Mucosa of rectum (tissue), 2 donors: Measurements from ENCODE around the gene UPF2.

Source experiments
- H3K27ac ChIP-seq, 2 donors: one replicate each; pipeline ENCODE4 v1.7.0; 2013; ENCODE audit warnings: inconsistent platforms in 2 of 2, low read depth in 2 of 2, low read length in 2 of 2
- H3K27me3 ChIP-seq, 2 donors: one replicate each; pipeline ENCODE4 v1.7.0; 2013; ENCODE audit warnings: low read length in 2 of 2; ENCODE audit not compliant: control insufficient read depth in 2 of 2, insufficient read depth in 2 of 2
- H3K36me3 ChIP-seq, 2 donors: one replicate each; pipeline ENCODE4 v1.7.0; 2013; ENCODE audit warnings: low read length in 2 of 2; ENCODE audit not compliant: control insufficient read depth in 2 of 2, insufficient read depth in 2 of 2
- H3K4me1 ChIP-seq, 2 donors: one replicate each; pipeline ENCODE4 v1.7.0; 2013; ENCODE audit warnings: low read length in 2 of 2, mild to moderate bottlenecking in 1 of 2; ENCODE audit not compliant: control insufficient read depth in 2 of 2, insufficient read depth in 2 of 2
- H3K4me3 ChIP-seq, 2 donors: one replicate each; pipeline ENCODE4 v1.7.0; 2013; ENCODE audit warnings: low read length in 2 of 2
- H3K9ac ChIP-seq, 2 donors: one replicate each; pipeline ENCODE4 v1.7.0; 2013; ENCODE audit warnings: low read length in 2 of 2, low read depth in 1 of 2, mild to moderate bottlenecking in 1 of 2
- H3K9me3 ChIP-seq, 2 donors: one replicate each; pipeline ENCODE4 v1.7.0; 2013; ENCODE audit warnings: low read length in 2 of 2; ENCODE audit not compliant: control insufficient read depth in 2 of 2
- donor health status: healthy.
- donor health status: Normal muscosa, but diverticular disease.

Gene UPF2

DNA sequence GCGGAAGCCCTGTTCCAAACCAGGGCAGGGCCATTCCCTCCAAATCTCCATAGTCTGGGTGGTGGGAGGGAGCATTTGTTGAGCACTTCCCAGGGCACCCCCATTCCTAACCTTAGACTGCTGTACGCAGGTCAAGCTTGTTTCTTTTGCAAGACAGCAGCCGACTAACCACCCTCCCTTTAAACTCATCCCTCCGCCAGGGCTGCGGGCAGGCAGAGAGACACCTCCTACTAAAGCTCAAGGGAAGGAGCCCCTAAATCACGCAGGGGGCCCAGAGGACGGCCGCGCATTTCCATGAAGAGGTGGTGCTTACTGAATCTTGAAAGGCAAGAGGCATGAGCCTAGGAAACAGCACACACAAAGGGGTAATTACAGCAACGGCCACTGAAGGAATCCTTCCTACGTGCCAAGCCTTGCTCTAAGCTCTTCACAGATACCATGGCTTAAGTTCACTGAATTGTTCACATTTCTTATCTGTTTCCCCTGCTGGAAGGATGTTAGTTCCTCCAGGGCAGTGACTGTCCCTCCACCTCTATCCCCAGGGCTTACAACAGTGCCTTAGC, 129.4 kb downstream of the UPF2 start:
- no peaks in the 10 kb centered on the region for H3K27me3 ChIP-seq
- H3K4me3 ChIP-seq: no peak overlapping the region
- H3K9ac ChIP-seq: no peak overlapping the region
- no peaks in the 10 kb centered on the region for H3K9me3 ChIP-seq
- no peaks in the 10 kb centered on the region for H3K4me1 ChIP-seq
- H3K27ac ChIP-seq: no peak overlapping the region
- H3K36me3 ChIP-seq: no peaks in the 10 kb centered on the region

DNA sequence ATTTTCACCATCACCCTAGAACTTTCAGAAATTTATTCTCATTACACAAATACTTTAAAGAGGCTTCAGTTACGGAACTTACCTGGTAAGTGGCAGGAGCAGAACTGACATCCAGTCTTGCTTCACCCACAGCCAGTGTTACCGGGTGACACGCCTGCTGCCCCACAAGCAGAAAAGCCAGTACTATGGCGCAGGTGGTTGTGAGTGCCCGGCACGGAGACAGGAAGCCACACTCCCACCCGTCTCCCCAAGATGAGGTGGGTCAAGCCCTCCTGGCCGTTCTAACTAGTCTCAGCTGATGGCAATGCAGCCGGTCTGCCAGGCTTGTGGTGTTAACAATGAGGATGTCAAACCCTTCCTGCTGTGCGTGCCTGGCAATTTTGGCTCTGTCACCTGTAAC, 132.5 kb downstream of the UPF2 start:
- Histone ChIP-seq H3K9ac (no peak overlapping the region), H3K4me3 (no peak overlapping the region), H3K9me3 (no peaks in the 10 kb centered on the region), H3K27me3 (no peaks in the 10 kb centered on the region), H3K4me1 (no peaks in the 10 kb centered on the region), H3K27ac (no peak overlapping the region), H3K36me3 (no peaks in the 10 kb centered on the region)

DNA sequence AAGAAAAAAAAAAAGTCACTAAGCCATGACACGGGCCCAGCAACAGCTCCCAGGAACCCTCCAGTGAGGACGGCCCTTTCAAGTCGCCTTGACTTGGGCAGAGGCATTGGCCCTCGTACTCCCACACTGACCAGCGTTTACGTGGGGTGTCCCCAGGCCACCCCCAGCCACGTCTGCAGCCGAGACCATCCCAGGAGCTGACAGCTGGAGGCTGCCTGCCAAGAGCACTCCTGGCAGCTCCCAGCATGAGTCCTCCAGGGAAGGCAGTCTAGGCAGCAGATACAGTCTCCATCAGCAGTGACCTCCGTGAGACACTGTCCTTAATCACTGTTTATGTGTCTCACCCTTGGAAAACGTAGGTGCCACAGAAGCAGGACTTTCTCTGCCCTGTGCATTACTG, 133.0 kb downstream of the UPF2 start:
- Histone ChIP-seq H3K27me3 (no peaks in the 10 kb centered on the region), H3K4me1 (no peaks in the 10 kb centered on the region), H3K4me3 (no peak overlapping the region), H3K9me3 (no peaks in the 10 kb centered on the region), H3K27ac (no peak overlapping the region), H3K9ac (no peak overlapping the region), H3K36me3 (no peaks in the 10 kb centered on the region)

DNA sequence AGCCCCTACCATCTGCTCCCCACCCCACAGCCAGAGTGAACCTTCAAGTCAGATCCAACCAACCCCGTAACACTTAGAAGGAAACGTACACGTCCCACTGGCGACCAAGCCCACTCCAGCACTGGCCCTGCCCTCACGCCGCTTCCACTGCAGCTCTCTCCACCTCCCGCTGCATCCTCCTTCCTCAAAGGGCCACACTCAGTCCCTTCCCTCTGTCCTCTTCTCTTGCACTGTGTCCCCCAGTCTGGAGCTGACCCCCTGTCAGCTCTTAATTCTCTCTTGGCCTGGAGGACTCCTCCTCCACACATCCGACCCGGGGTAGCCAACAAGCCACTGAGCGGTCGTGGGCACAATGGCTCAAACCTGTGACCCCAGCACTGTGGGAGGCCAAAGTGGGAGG, 133.6 kb downstream of the UPF2 start:
- Histone ChIP-seq H3K9me3 (no peaks in the 10 kb centered on the region), H3K4me3 (no peak overlapping the region), H3K4me1 (no peaks in the 10 kb centered on the region), H3K27ac (no peak overlapping the region), H3K9ac (no peak overlapping the region), H3K36me3 (no peaks in the 10 kb centered on the region), H3K27me3 (no peaks in the 10 kb centered on the region)

DNA sequence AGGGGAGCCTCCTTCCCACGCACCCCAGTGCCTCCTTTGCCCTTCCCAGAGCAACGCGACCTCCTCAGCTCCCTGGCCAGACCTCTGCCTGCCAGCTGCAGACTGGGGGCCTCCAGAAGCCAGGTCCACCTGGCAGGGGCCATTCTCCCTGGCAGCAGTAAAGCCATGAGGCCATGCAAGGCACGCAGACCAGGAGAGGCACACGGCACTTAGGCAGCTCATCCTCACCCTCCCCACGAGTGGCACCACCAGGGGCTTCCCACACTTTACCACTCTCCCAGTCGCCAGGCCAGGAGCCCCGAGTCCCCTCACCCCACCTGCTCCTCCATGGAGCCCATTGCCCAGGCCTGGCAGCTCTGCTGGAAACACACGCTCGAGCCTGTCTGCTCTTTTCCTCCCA, 134.1 kb downstream of the UPF2 start:
- H3K9ac ChIP-seq: no peak overlapping the region
- no peaks in the 10 kb centered on the region for H3K27me3 ChIP-seq
- no peaks in the 10 kb centered on the region for H3K4me1 ChIP-seq
- H3K4me3 ChIP-seq: no peak overlapping the region
- H3K27ac ChIP-seq: no peak overlapping the region
- no peaks in the 10 kb centered on the region for H3K9me3 ChIP-seq
- no peaks in the 10 kb centered on the region for H3K36me3 ChIP-seq

DNA sequence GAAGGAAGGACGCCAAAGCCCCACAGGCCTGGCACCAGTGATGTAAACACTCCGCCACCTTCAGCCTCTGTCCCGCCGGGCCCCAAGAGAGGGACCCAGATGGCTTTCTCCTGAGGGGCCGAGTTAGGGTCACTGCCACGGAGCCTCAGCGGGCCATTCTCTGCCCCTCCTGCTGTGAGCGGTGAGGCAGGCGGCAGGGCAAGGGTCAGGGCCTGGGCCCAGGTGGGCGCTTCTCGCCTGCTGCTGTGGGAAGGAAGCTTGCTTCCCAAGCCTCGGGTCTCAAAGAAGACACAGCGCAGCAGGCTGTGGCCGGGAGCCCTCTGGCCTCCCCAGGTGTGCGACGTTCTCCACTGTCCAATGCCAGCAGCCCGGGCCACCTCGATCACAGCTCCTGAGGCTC, 134.7 kb downstream of the UPF2 start:
- no peaks in the 10 kb centered on the region for H3K36me3 ChIP-seq
- H3K9me3 ChIP-seq: no peaks in the 10 kb centered on the region
- no peaks in the 10 kb centered on the region for H3K4me1 ChIP-seq
- no peaks in the 10 kb centered on the region for H3K27me3 ChIP-seq
- no peak overlapping the region for H3K4me3 ChIP-seq
- no peak overlapping the region for H3K27ac ChIP-seq
- H3K9ac ChIP-seq: no peak overlapping the region

DNA sequence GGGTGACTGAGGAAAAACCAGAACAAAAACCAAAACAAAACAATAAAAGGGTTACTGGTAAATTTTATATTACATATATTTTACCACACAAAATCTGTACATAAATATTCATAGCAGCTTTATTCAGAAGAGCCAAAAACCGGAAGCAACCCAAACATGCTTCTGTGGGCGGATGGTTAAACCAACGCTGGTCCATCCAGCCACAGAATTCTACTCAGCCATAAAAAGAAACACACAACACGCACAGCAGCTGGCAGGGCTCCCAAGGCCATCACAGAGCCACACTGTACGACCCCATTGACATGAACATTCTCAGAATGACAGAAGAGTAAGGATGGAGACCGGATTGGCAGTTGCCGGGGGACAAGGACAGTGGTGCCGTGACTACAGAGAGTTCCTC, 135.9 kb downstream of the UPF2 start:
- Histone ChIP-seq H3K36me3 (no peaks in the 10 kb centered on the region), H3K9me3 (no peaks in the 10 kb centered on the region), H3K27me3 (no peaks in the 10 kb centered on the region), H3K9ac (no peak overlapping the region), H3K4me1 (no peaks in the 10 kb centered on the region), H3K27ac (no peak overlapping the region), H3K4me3 (no peak overlapping the region)

DNA sequence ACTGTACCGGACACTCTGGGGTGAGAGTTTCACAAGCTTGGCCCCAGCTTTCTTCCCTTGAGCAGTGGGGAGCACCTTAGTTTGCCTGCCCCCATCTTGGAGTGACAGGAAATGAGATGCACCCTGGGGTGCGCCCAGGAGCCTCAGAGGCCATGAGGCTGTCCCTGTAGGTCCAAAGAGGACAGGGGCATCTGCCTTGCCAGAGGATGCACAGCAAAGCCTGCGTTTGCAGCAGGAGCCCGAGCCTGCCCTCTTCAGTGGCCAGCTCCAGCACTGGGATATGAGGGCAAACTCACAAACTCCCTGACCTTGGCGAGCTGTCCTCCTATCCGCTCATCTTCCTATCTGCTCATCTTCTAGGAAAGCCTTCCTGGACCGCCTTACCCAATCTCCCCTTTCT, 140.0 kb downstream of the UPF2 start:
- H3K4me3 ChIP-seq: no peak overlapping the region
- no peaks in the 10 kb centered on the region for H3K9me3 ChIP-seq
- no peaks in the 10 kb centered on the region for H3K4me1 ChIP-seq
- no peak overlapping the region for H3K27ac ChIP-seq
- H3K36me3 ChIP-seq: no peaks in the 10 kb centered on the region
- no peak overlapping the region for H3K9ac ChIP-seq
- no peaks in the 10 kb centered on the region for H3K27me3 ChIP-seq

DNA sequence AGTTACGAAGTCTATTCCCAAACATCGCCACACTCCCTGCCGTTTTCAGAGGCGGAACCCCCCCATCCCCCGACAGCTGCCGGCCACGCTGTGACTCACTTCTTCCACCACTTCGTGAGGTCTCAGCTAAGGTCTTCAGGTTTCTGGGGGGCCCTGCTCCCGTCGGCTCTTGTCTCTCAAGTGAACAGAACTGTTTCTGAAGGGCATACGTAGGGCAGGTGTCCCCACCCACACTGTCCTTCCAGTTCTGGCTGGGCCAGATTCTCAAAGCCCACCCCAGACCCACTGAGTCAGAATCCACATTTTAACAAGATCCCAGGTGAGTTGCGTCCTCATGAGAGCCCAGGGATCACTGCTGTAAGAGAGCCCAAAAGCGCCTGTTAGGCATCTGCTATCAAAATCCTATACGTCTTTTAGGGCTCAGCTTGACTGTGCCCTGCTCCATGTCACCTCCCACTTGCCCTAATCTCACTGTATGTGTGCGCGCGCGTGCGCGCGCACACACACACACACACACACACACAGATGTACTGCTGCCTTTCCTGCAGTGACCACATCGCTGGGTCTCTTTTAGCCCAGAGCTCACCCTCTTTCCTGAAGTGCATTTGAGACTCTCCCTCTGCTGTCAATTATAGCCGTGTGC, 140.7 kb downstream of the UPF2 start:
- Histone ChIP-seq H3K4me1 (no peaks in the 10 kb centered on the region), H3K4me3 (no peak overlapping the region), H3K36me3 (no peaks in the 10 kb centered on the region), H3K9ac (no peak overlapping the region), H3K9me3 (no peaks in the 10 kb centered on the region), H3K27me3 (no peaks in the 10 kb centered on the region), H3K27ac (no peak overlapping the region)

DNA sequence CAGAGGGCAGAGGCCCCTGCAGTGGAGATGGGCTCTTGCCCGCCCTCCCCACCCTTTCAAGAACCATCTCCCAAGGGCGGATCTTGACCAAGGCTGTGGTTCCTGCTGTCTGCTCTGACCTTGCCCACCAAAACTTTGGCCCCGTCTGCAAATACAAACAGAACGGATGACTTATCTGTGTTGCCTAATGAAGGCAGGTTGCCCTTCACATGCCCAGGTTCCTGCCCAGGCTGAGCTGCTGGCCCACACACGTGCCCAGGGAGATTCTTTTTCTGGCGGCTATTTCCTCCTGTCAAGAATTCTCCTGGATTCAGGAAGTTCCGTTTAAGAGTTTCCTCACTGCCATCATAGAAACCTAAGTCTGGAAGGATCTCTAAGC, 141.2 kb downstream of the UPF2 start:
- Histone ChIP-seq H3K4me3 (no peak overlapping the region), H3K27me3 (no peaks in the 10 kb centered on the region), H3K27ac (no peak overlapping the region), H3K9me3 (no peaks in the 10 kb centered on the region), H3K4me1 (no peaks in the 10 kb centered on the region), H3K36me3 (no peaks in the 10 kb centered on the region), H3K9ac (no peak overlapping the region)

DNA sequence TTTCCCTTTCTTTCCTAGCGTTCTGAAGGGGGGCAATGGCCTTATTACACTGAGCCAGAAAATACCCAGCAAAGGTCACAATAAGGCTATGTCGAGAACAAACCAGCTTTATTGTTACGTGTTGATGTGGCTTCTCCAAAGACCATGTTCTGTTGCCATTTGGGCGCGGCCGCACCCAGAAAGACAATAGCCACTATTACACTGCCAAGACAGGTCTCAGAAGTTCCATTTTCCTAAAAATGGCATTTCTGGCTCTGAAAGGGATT, 141.6 kb downstream of the UPF2 start:
- Histone ChIP-seq H3K9me3 (no peaks in the 10 kb centered on the region), H3K4me1 (no peaks in the 10 kb centered on the region), H3K27ac (no peak overlapping the region), H3K27me3 (no peaks in the 10 kb centered on the region), H3K9ac (no peak overlapping the region), H3K4me3 (no peak overlapping the region), H3K36me3 (no peaks in the 10 kb centered on the region)
